GM18870 (cell line): ENCODE data around the gene ARMC12.

Source experiments
- ATAC-seq: cut with Tn5 transposase; IDR thresholded peaks from one replicate; pipeline ENCODE4 v1.9.1; 2021; ENCODE audit warnings: moderate library complexity; ENCODE audit not compliant: unreplicated experiment

The ARMC12 gene

GRCh38 chr6:35717449-35718374, 19.1 kb upstream of the ARMC12 start:
- no peak for ATAC-seq

GRCh38 chr6:35718375-35718736, 18.5 kb upstream of the ARMC12 start:
- no peak for ATAC-seq

- no peak for ATAC-seq
These were observed 17.9 kb upstream of the ARMC12 start for GRCh38 chr6:35718911-35719381.

- peak; percentile 2 for ATAC-seq
These were observed 17.4 kb upstream of the ARMC12 start for GRCh38 chr6:35719404-35719829.

- ATAC-seq, result peak; percentile 43
These were observed 16.8 kb upstream of the ARMC12 start for GRCh38 chr6:35719830-35720733.

- ATAC-seq, result no peak
These were observed 14.6 kb upstream of the ARMC12 start for GRCh38 chr6:35722121-35722761.

- no peak for ATAC-seq
These were observed 13.2 kb upstream of the ARMC12 start for GRCh38 chr6:35723587-35723986.

GRCh38 chr6:35724059-35724458, 12.8 kb upstream of the ARMC12 start:
- no peak for ATAC-seq

- no peak for ATAC-seq
These were observed 12.4 kb upstream of the ARMC12 start for GRCh38 chr6:35724471-35724870.

- ATAC-seq, result no peak
These were observed 11.6 kb upstream of the ARMC12 start for GRCh38 chr6:35725081-35725708.

GRCh38 chr6:35725721-35726438, 11.0 kb upstream of the ARMC12 start:
- ATAC-seq, result no peak

GRCh38 chr6:35727231-35727934, 9.4 kb upstream of the ARMC12 start:
- no peak for ATAC-seq

GRCh38 chr6:35727935-35728682, 8.7 kb upstream of the ARMC12 start:
- no peak for ATAC-seq

- ATAC-seq, result no peak
These were observed 7.9 kb upstream of the ARMC12 start for GRCh38 chr6:35728683-35729678.

GRCh38 chr6:35729722-35730121, 7.1 kb upstream of the ARMC12 start:
- ATAC-seq, result no peak

- no peak for ATAC-seq
These were observed 6.0 kb upstream of the ARMC12 start for GRCh38 chr6:35730745-35731413.

GRCh38 chr6:35731414-35731735, 5.5 kb upstream of the ARMC12 start:
- ATAC-seq, result no peak
